Measurements from ENCODE around the gene MBD3L4. TPM values are rescaled to one million over a fixed set of nuclear protein-coding genes. Genes with fewer than 3 reads are reported as not detected.
"Not testable (repeated sequence)": the region's sequence is repeated elsewhere in the genome, so short reads cannot be mapped to it uniquely, and the experiment has no call there.

MBD3L4 gene
- total RNA-seq, 2 experiments from 2014 or later = not detected

GRCh38 chr19:7067122-7067521 is 27.1 kb upstream of the MBD3L4 start:
- not testable (repeated sequence) for ATAC-seq; H3K9me3 Mint-ChIP-seq (ENCODE audit: insufficient read depth); DNase-seq; H3K27ac Mint-ChIP-seq; H3K4me3 Mint-ChIP-seq; H3K27me3 Mint-ChIP-seq (ENCODE audit: low read depth)
- Mint-ChIP-seq H3K36me3 (ENCODE audit: low read depth) (peaks cover 16% of the 10 kb centered on the region), H3K4me1 (ENCODE audit: low read depth) (peaks cover 17% of the 10 kb centered on the region)
- ChIA-PET CTCF (interaction anchor here (0.6 kb wide), 1 partner anchor 296 kb away, joined by 3 read pairs; no protein-coding TSS in a partner anchor), POLR2A (interaction anchor here (0.7 kb wide), 1 partner anchor 124 kb away, joined by 3 read pairs; no protein-coding TSS in a partner anchor)

GRCh38 chr19:7063764-7064418 is 23.9 kb upstream of the MBD3L4 start:
- Mint-ChIP-seq H3K27ac (no peak overlapping the region), H3K36me3 (ENCODE audit: low read depth) (no peaks in the 10 kb centered on the region), H3K4me1 (ENCODE audit: low read depth) (peaks cover 3% of the 10 kb centered on the region), H3K27me3 (ENCODE audit: low read depth) (no peaks in the 10 kb centered on the region), H3K9me3 (ENCODE audit: insufficient read depth) (no peaks in the 10 kb centered on the region), H3K4me3 (no peak overlapping the region)
- ChIA-PET POLR2A (no interaction called here), CTCF (no interaction called here)
- DNase-seq (peak; percentile 37), ATAC-seq (peak; percentile 61)

- ChIA-PET POLR2A (no interaction called here), CTCF (no interaction called here)
- no peaks in the 10 kb centered on the region for H3K27me3 Mint-ChIP-seq (ENCODE audit: low read depth)
- H3K36me3 Mint-ChIP-seq (ENCODE audit: low read depth) = no peaks in the 10 kb centered on the region
- ATAC-seq = peak; percentile 43
- H3K4me3 Mint-ChIP-seq = no peak overlapping the region
- H3K4me1 Mint-ChIP-seq (ENCODE audit: low read depth) = no peaks in the 10 kb centered on the region
- DNase-seq = no peak
- H3K27ac Mint-ChIP-seq = no peak overlapping the region
- no peaks in the 10 kb centered on the region for H3K9me3 Mint-ChIP-seq (ENCODE audit: insufficient read depth)
These were observed 23.4 kb upstream of the MBD3L4 start for GRCh38 chr19:7063339-7063738.

GRCh38 chr19:7059977-7060376 is 20.0 kb upstream of the MBD3L4 start:
- DNase-seq = not testable (repeated sequence)
- peak; percentile 34 for ATAC-seq

GRCh38 chr19:7058576-7058975 is 18.6 kb upstream of the MBD3L4 start, which contains the start of gene MBD3L3:
MBD3L3 (minus strand) TSS chr19:7058676; CDS start chr19:7058605, 71 bp downstream.
- POLR2A ChIA-PET; H3K27ac Mint-ChIP-seq; ATAC-seq; H3K36me3 Mint-ChIP-seq (ENCODE audit: low read depth); H3K4me3 Mint-ChIP-seq; H3K27me3 Mint-ChIP-seq (ENCODE audit: low read depth); DNase-seq; CTCF ChIA-PET; H3K4me1 Mint-ChIP-seq (ENCODE audit: low read depth); H3K9me3 Mint-ChIP-seq (ENCODE audit: insufficient read depth): not testable (repeated sequence)

More at GRCh38 chr19:7059977-7060376, 20.0 kb upstream of the MBD3L4 start:
- H3K9me3 Mint-ChIP-seq (ENCODE audit: insufficient read depth); H3K4me3 Mint-ChIP-seq; H3K27ac Mint-ChIP-seq; H3K27me3 Mint-ChIP-seq (ENCODE audit: low read depth); H3K36me3 Mint-ChIP-seq (ENCODE audit: low read depth); POLR2A ChIA-PET; CTCF ChIA-PET; H3K4me1 Mint-ChIP-seq (ENCODE audit: low read depth): not testable (repeated sequence)

GRCh38 chr19:7056371-7056770 is 16.4 kb upstream of the MBD3L4 start:
- ATAC-seq; H3K4me1 Mint-ChIP-seq (ENCODE audit: low read depth); POLR2A ChIA-PET: not testable (repeated sequence)

GRCh38 chr19:7055679-7056078 is 15.7 kb upstream of the MBD3L4 start:
- H3K4me1 Mint-ChIP-seq (ENCODE audit: low read depth); DNase-seq; POLR2A ChIA-PET; H3K27me3 Mint-ChIP-seq (ENCODE audit: low read depth); ATAC-seq; H3K4me3 Mint-ChIP-seq; CTCF ChIA-PET; H3K9me3 Mint-ChIP-seq (ENCODE audit: insufficient read depth); H3K36me3 Mint-ChIP-seq (ENCODE audit: low read depth); H3K27ac Mint-ChIP-seq: not testable (repeated sequence)

More at GRCh38 chr19:7056371-7056770, 16.4 kb upstream of the MBD3L4 start:
- H3K27me3 Mint-ChIP-seq (ENCODE audit: low read depth); H3K9me3 Mint-ChIP-seq (ENCODE audit: insufficient read depth); H3K36me3 Mint-ChIP-seq (ENCODE audit: low read depth); H3K27ac Mint-ChIP-seq; CTCF ChIA-PET; H3K4me3 Mint-ChIP-seq: not testable (repeated sequence)
- DNase-seq = peak; percentile 18

GRCh38 chr19:7054635-7055368 is 14.8 kb upstream of the MBD3L4 start:
- H3K36me3 Mint-ChIP-seq (ENCODE audit: low read depth) = not testable (repeated sequence)

GRCh38 chr19:7052896-7053295 is 12.9 kb upstream of the MBD3L4 start:
- CTCF ChIA-PET; POLR2A ChIA-PET; ATAC-seq; H3K27ac Mint-ChIP-seq; H3K36me3 Mint-ChIP-seq (ENCODE audit: low read depth); H3K9me3 Mint-ChIP-seq (ENCODE audit: insufficient read depth); H3K27me3 Mint-ChIP-seq (ENCODE audit: low read depth); H3K4me1 Mint-ChIP-seq (ENCODE audit: low read depth); H3K4me3 Mint-ChIP-seq: not testable (repeated sequence)
- peak; percentile 21 for DNase-seq

More at GRCh38 chr19:7054635-7055368, 14.8 kb upstream of the MBD3L4 start:
- H3K4me3 Mint-ChIP-seq; H3K4me1 Mint-ChIP-seq (ENCODE audit: low read depth); CTCF ChIA-PET; H3K27ac Mint-ChIP-seq; POLR2A ChIA-PET; DNase-seq; H3K27me3 Mint-ChIP-seq (ENCODE audit: low read depth); H3K9me3 Mint-ChIP-seq (ENCODE audit: insufficient read depth): not testable (repeated sequence)
- ATAC-seq = peak; percentile 27

- H3K27ac Mint-ChIP-seq; ATAC-seq; POLR2A ChIA-PET; H3K4me1 Mint-ChIP-seq (ENCODE audit: low read depth); H3K27me3 Mint-ChIP-seq (ENCODE audit: low read depth); H3K9me3 Mint-ChIP-seq (ENCODE audit: insufficient read depth); H3K4me3 Mint-ChIP-seq; CTCF ChIA-PET; H3K36me3 Mint-ChIP-seq (ENCODE audit: low read depth): not testable (repeated sequence)
- peak; percentile 19 for DNase-seq
These were observed 11.4 kb upstream of the MBD3L4 start for GRCh38 chr19:7051421-7051820.

- CTCF ChIA-PET; H3K27me3 Mint-ChIP-seq (ENCODE audit: low read depth); POLR2A ChIA-PET; H3K27ac Mint-ChIP-seq; ATAC-seq; DNase-seq; H3K36me3 Mint-ChIP-seq (ENCODE audit: low read depth); H3K4me3 Mint-ChIP-seq; H3K9me3 Mint-ChIP-seq (ENCODE audit: insufficient read depth); H3K4me1 Mint-ChIP-seq (ENCODE audit: low read depth): not testable (repeated sequence)
These were observed 9.0 kb upstream of the MBD3L4 start, which contains the start of gene MBD3L2 for GRCh38 chr19:7049021-7049420. MBD3L2 (plus strand) TSS chr19:7049321; CDS start chr19:7049374, 53 bp downstream.

GRCh38 chr19:7041563-7041962 is 1.6 kb upstream of the MBD3L4 start:
- ATAC-seq; POLR2A ChIA-PET; H3K27ac Mint-ChIP-seq; CTCF ChIA-PET; DNase-seq; H3K4me3 Mint-ChIP-seq; H3K27me3 Mint-ChIP-seq (ENCODE audit: low read depth); H3K4me1 Mint-ChIP-seq (ENCODE audit: low read depth); H3K9me3 Mint-ChIP-seq (ENCODE audit: insufficient read depth); H3K36me3 Mint-ChIP-seq (ENCODE audit: low read depth): not testable (repeated sequence)

Data from activated CD8-positive, alpha-beta T cell treated with anti-CD3 and anti-CD28 coated beads, Interleukin-2, amount 10 ng/mL, durations not matched to agents 7 days and 5 days (primary cell).